Measurements from ENCODE around the gene STX18. TPM values are rescaled to one million over a fixed set of nuclear protein-coding genes. Genes with fewer than 3 reads are reported as not detected.
"Not testable (repeated sequence)": the region's sequence is repeated elsewhere in the genome, so short reads cannot be mapped to it uniquely, and the experiment has no call there.

Gene STX18
- total RNA-seq, 1 donor from 2014 or later: 26.4 TPM

- DNase-seq (ENCODE audit: extremely low read depth, low read depth, low spot score): no peak
Observed at GRCh38 chr4:4481399-4481994, 60.4 kb downstream of the STX18 start.

DNA sequence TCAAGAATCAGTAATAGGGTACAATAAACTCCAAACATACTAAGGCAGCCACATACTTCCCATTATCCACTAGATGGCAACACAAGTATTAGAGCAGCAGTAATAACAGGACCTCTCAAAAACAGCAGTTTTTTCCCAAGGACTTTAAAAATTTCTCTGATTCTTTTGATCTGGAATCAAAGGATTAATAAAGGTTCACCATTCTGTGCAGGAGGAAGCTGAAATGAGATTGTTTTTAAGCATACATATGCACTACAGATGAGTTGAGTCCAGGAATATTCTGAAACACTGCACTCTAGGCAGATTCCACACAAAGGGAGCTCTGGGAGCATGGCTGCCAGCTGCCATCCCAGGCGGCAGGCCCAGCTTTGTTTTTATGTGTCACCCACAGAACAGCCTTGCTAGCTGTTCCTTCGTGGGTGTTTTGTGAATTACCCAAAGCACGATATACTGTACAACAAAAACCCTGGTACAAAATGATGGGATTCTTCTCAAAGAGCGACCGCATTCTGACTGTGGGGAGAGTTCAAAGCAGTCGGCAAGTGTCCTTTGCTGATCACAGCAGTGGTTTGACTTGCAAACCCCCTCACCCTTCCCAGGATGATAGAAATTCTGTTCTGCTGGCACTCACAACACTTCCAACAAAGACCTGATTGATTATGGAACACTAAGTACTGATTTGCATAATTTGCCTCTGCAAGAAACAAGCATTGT lies 61.0 kb downstream of the STX18 start:
- no peak for DNase-seq (ENCODE audit: extremely low read depth, low read depth, low spot score)

- no peak for DNase-seq (ENCODE audit: extremely low read depth, low read depth, low spot score)
Observed at GRCh38 chr4:4480205-4480604, 61.6 kb downstream of the STX18 start.

GRCh38 chr4:4479366-4479765 lies 62.5 kb downstream of the STX18 start:
- no peak for DNase-seq (ENCODE audit: extremely low read depth, low read depth, low spot score)

DNA sequence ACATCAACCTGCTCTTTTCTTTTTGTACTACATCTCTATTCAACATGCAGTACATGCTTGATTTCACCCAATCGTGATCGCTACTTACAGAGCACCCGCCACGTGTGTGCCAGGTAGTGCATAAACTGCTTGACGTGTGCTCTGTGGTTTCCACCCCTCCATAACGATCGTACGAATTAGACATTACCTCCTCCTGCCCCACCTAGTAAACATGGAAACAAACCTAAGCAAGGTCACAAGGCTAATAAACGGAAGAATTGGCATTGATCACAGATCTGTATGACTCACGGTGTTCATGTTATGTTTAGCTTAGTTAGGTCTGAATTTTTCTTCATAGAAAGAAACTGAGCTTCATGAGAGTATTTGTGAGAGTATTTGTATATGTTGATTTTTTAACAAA lies 64.1 kb downstream of the STX18 start:
- no peak for DNase-seq (ENCODE audit: extremely low read depth, low read depth, low spot score)

DNA sequence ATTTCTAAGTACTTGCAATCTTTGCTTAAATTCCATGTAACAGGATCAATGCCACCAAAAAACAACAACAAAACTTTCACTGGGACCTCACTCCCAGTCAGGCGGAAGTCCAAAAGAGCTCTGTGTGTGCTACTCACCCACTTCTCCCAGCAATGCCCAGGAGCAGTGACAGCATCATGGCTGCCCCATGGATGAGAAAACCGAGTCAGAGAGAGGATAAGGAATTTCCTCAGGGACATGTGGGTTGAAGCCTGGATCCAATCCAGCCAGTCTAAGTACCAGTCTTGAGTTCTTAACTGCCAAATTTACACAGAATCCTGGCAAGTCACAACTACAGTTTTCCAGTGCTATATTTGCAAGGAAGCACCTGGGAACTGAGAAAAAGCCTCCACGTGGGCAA lies 64.5 kb downstream of the STX18 start:
- no peak for DNase-seq (ENCODE audit: extremely low read depth, low read depth, low spot score)

- no peak for DNase-seq (ENCODE audit: extremely low read depth, low read depth, low spot score)
Observed at GRCh38 chr4:4474476-4474875, 67.4 kb downstream of the STX18 start.

DNA sequence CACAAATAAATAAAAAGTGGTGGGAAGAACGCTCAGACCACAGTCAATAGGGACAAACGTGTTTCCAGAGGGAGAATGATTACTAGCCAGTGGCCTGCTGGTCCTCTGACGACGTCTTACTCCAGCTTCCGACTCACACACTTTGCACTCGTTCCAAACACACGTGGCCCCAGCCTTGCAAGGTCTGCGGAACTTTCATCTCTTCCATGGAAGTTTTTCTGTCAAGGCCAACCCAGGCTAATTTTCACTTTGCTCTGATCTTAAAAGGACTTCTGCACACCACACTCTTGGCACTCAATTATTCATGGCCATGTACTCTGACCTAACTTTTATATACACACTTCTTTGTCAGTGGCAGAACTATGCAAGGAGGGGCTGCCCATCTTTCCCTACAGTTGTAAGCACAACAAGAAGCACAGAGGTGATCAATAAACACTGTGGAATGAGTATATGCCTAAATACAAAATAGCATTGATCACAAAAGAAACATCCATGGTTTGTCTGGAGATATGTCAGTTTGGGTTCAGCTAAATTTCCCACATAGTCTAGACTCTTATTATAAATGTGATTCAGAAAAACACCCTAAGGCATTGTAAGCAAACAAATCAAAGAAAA lies 69.4 kb downstream of the STX18 start:
- DNase-seq (ENCODE audit: extremely low read depth, low read depth, low spot score): no peak

GRCh38 chr4:4471195-4471594 lies 70.7 kb downstream of the STX18 start:
- no peak for DNase-seq (ENCODE audit: extremely low read depth, low read depth, low spot score)

DNA sequence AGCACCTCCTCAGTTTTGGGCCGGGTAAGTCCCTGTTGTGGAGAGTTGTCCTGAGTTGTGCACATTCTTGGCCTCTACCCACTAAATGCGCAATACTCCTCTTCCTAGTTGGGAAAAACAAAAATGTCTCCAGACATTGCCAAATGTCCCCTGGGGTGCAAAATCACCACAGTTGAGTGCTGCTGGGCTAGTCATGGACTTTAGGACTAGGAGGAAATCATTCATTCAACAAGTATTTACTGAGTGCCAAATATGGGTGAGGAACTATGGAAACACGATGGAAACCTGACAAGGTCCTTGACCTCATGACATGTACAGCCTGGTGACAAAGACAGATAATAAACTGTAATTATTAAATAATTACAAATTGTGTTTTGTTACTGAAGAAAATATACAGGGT lies 71.6 kb downstream of the STX18 start:
- DNase-seq (ENCODE audit: extremely low read depth, low read depth, low spot score): no peak

- not testable (repeated sequence) for DNase-seq (ENCODE audit: extremely low read depth, low read depth, low spot score)
Observed at GRCh38 chr4:4465238-4465637, 76.6 kb downstream of the STX18 start.

DNA sequence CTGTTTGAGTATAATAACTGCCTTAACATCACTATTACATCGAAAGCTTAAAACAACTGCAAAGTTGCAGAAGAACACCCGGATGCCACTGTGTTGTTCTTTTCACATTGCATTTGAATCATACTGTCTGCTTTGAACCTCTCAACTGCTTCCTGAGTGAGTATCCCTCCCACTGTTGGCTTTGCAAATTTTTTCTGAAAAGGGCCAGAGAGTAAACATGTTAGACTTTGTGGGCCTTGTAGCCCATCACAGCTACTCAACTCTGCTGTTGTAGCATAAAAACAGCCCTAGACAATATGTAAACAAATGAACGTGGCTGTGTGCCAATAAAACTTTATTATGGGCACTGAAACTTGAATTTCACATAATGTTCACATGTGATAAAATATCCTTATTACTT lies 78.9 kb downstream of the STX18 start:
- no peak for DNase-seq (ENCODE audit: extremely low read depth, low read depth, low spot score)

DNA sequence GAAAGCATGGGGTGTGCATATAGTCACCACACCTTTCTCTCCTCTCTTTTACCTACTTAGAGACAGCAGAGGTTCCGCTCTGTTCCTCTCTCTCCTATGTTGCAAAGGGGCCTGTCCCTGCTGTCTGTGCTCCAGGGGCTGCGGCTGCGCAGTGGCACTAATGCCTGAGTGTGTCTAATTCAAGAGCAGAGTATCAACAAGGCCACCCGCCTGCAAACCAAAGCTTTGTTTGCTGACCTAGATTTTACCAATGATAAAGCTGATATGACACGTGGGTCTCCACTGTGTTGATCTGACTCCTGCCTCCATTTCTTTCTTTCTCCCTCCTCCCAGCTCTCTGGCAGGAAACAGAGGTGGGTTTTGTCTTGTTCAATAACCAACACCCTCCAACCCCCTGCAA lies 80.0 kb downstream of the STX18 start:
- no peak for DNase-seq (ENCODE audit: extremely low read depth, low read depth, low spot score)

DNA sequence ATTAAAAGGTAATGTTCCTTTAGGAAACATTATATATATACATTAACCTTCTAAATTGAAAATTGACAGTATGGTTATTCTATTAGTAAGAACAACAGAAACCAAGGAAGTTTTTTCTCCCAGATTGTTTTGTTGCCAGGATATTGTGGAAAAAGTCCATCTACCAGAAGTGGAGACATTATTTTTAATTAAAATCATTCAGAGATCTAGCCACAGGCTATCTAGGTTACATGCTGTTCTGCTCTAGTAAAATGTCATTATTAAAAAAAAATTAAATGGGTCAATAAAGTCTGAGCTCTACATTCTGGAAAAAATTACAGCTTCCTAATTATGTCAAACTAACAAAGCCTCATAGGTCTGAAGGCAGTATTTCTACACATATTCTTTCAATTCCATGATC lies 80.7 kb downstream of the STX18 start:
- no peak for DNase-seq (ENCODE audit: extremely low read depth, low read depth, low spot score)

- no peak for DNase-seq (ENCODE audit: extremely low read depth, low read depth, low spot score)
Observed at GRCh38 chr4:4460759-4461158, 81.1 kb downstream of the STX18 start.

DNA sequence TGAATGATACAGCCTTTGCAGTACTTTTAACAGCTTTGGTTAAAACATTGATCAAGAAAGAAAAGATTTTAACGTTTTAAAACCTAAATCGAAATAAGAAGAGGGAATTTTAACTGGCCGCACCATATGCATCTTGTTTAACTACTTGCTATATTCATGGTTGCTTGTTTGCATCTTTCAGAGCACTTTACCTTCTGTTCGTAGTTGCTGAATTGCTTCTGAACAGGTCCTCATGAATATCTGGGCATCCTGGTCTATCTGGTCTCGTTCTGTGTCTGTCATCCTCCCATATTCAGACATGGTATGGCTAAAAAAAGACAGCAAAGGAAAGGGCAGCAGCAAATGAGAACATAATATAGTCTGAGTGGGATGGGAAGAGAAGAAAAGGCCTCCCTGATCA lies 82.7 kb downstream of the STX18 start:
- no peak for DNase-seq (ENCODE audit: extremely low read depth, low read depth, low spot score)

DNA sequence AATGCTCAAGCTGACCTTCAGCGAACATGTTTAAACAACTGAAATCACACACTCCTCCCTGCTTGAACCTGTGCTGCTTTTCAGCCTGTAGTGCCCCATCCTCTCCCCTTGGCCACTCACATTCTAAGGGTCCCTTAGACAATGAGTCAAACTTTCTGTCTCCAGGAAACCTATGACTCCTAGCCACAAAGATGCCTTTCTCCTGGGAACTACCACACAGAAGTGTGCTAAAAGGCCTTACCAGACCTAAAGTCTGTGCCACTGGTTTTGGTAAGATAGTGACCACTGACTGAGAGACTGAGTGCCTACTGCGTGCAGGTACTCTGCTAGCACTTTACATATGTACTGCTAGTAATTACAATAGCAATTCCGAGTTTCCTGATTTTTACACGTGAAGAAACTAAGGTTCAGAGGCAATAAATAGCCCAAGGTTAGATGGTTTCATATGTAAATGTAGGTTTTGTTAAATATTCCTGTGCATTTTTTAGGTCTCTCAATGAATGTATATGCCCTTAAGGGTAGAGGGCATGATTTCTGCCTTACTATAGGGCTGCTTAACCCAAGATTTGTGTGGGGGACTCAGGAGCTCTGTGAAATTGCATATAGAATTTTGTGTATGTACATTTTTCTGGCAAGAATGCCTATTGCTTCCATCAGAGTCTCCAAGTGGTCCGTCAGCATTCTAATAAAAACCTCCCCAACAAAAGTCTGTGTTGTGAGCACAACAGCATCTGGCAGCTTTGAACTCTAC lies 83.9 kb downstream of the STX18 start:
- no peak for DNase-seq (ENCODE audit: extremely low read depth, low read depth, low spot score)

GRCh38 chr4:4456816-4457578 lies 84.9 kb downstream of the STX18 start:
- no peak for DNase-seq (ENCODE audit: extremely low read depth, low read depth, low spot score)

DNA sequence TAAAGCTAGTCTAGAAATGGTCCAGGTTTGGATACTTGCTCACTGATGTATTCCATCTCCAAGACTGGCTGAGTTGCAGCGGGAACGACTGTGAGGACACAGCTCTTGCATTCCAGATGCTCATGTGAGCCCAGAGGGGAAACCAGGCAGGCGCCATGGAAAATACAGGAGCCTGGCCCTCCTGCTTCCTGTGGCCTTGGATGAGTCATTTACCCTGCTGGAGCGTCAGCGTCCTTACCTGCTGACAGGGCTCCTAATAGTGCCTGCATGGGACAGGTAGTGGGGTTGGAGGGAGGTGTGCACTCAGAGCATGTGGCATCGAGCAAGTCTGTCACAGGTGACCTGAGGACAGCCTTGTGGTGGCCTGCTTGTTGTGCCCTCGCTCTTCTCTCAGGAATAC lies 85.5 kb downstream of the STX18 start:
- no peak for DNase-seq (ENCODE audit: extremely low read depth, low read depth, low spot score)

- DNase-seq (ENCODE audit: extremely low read depth, low read depth, low spot score): no peak
Observed at GRCh38 chr4:4455210-4455865, 86.5 kb downstream of the STX18 start.
